K562 (cell line): ENCODE data around the gene REEP3. TPM values are rescaled to one million over a fixed set of nuclear protein-coding genes. Genes with fewer than 3 reads are reported as not detected.

Experiments
- CREBBP ChIP-seq: IDR thresholded peaks from one replicate; pipeline ENCODE4 v1.6.1; 2012; ENCODE audit warnings: low read depth, mild to moderate bottlenecking, control low read depth, inconsistent platforms, low read length
- HDAC1 ChIP-seq, 2 experiments: fragments of 450-650 bp; IDR thresholded peaks; 2 replicates each; pipeline ENCODE4 v1.6.1; 2016 to 2017; ENCODE audit warnings: inconsistent platforms in 1 of 2, mild to moderate bottlenecking in 1 of 2, moderate library complexity in 1 of 2
- HDAC2 ChIP-seq: fragments of 450-650 bp; IDR thresholded peaks from 2 replicates; pipeline ENCODE4 v1.6.1; 2016; ENCODE audit warnings: mild to moderate bottlenecking
- NR1H2 ChIP-seq: sonication (generic); formaldehyde crosslinking; IDR thresholded peaks from 2 replicates; pipeline ENCODE4 v1.4.0; 2020; ENCODE audit warnings: mild to moderate bottlenecking, missing genetic modification reagents
- PHF21A ChIP-seq: fragments of 450-650 bp; IDR thresholded peaks from 2 replicates; pipeline ENCODE4 v1.6.1; 2017; ENCODE audit warnings: low read depth, borderline replicate concordance
- SOX6 ChIP-seq: fragments of 450-650 bp; IDR thresholded peaks from 2 replicates; pipeline ENCODE4 v1.6.1; 2014; ENCODE audit warnings: mild to moderate bottlenecking
- SP1 ChIP-seq: sonication (generic); formaldehyde crosslinking; IDR thresholded peaks from 2 replicates; pipeline ENCODE4 v1.8.1; 2022; ENCODE audit warnings: mild to moderate bottlenecking, missing genetic modification reagents
- STAT5A ChIP-seq: IDR thresholded peaks from 2 replicates; pipeline ENCODE4 v1.6.1; 2012; ENCODE audit warnings: low read length, inconsistent platforms, borderline replicate concordance
- XRCC5 ChIP-seq: fragments of 200-400 bp; formaldehyde crosslinking; IDR thresholded peaks from 2 replicates; pipeline ENCODE4 v1.6.1; 2017; ENCODE audit warnings: low read depth, mild to moderate bottlenecking, low read length
- ZBTB1 ChIP-seq: sonication (generic); formaldehyde crosslinking; IDR thresholded peaks from 2 replicates; pipeline ENCODE4 v1.8.1; 2023; ENCODE audit warnings: missing genetic modification reagents, low read depth, mild to moderate bottlenecking, borderline replicate concordance
- polyA plus RNA-seq, 8 experiments: library from polyadenylated mRNA; depleted of rRNA in 4 of 8; stranded (reverse) in 5 of 8; unstranded in 3 of 8; fragments of >200 nt; fragmentation: Nextera tagmentation in 2 of 8; fragmentation: Illumina TruSeq in 1 of 8; extraction: Ambion mirVana in 2 of 8; extraction: Trizol in 1 of 8; gene quantifications; 2 replicates each; pipeline versions ENCODE4 v1.2.1 to v1.2.3, GENCODE V29; 2011 to 2014; ENCODE audit warnings: inconsistent platforms in 1 of 8, missing spikeins in 1 of 8
- total RNA-seq, 7 experiments: library from RNA; depleted of rRNA in 6 of 7; stranded (reverse); fragments of >200 nt in 6 of 7; fragmentation: Illumina TruSeq in 2 of 7; extraction: Trizol in 2 of 7; gene quantifications; 2 replicates each; pipeline versions ENCODE4 v1.2.1 to v1.2.3, GENCODE V29; 2011 to 2021; ENCODE audit warnings: low replicate concordance in 1 of 7
- TF ChIP-seq, protein P1 (sequence below), 2 experiments: IDR thresholded peaks; 2 replicates each; pipeline ENCODE4 v1.6.1; 2012; ENCODE audit warnings: improper control_type of control experiment in 2 of 2, low read depth in 2 of 2, low read length in 2 of 2, borderline replicate concordance in 1 of 2
- TF ChIP-seq, protein P2 (sequence below): IDR thresholded peaks from 2 replicates; pipeline ENCODE4 v1.6.1; 2014; ENCODE audit warnings: antibody characterized with exemption
- TF ChIP-seq, protein P3 (sequence below), 2 experiments: fragments of 450-650 bp; conservative IDR thresholded peaks; 2 replicates each; pipeline ENCODE4 v1.6.1; 2017; ENCODE audit warnings: mild to moderate bottlenecking in 2 of 2, moderate library complexity in 2 of 2
- TF ChIP-seq, protein P4 (sequence below): sonication (generic); formaldehyde crosslinking; IDR thresholded peaks from 2 replicates; pipeline ENCODE4 v1.8.1; 2023; ENCODE audit warnings: mild to moderate bottlenecking, missing genetic modification reagents
- TF ChIP-seq, protein P5 (sequence below): fragments of 250-450 bp; sonication (Bioruptor Pico); IDR thresholded peaks from 2 replicates; pipeline ENCODE4 v1.4.0; 2020

REEP3 gene
- total and polyA plus RNA-seq, 9 of the 15 experiments (the other 6 are each of a cell fraction or from before 2014, with no cell fraction given) = 3.4 to 13.4 (median 9.2) TPM

DNA sequence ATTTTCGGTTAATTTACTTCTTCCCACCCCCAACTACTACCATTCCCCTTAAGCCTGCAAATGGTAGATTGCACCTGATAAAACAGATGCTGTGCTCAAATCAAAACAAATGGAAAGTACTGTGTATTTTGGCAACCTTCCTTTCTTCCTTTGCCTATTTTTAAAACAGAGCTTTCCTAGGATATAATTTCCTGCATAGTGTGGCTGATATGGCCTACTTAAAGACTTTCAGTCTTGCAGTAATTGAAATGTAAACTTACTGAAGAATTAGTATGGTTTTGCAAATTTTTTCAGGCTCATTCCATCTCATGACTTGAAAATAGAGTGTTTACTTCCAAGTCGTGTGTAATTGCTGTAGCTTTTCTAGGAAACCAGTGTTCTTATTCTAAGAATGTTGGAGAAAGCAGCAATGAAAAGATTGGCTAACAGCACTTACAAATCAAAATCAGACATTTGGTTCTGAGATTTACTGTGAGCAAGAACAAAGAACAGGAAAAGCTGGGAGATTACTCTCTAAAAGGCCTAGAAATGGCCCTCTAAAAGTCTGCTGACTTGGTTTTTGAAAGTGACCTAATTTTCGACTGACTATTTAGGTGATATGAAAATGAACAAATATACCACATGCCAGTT lies 52.0 kb downstream of the REEP3 start (continued):
- TF ChIP-seq, protein P1, sequence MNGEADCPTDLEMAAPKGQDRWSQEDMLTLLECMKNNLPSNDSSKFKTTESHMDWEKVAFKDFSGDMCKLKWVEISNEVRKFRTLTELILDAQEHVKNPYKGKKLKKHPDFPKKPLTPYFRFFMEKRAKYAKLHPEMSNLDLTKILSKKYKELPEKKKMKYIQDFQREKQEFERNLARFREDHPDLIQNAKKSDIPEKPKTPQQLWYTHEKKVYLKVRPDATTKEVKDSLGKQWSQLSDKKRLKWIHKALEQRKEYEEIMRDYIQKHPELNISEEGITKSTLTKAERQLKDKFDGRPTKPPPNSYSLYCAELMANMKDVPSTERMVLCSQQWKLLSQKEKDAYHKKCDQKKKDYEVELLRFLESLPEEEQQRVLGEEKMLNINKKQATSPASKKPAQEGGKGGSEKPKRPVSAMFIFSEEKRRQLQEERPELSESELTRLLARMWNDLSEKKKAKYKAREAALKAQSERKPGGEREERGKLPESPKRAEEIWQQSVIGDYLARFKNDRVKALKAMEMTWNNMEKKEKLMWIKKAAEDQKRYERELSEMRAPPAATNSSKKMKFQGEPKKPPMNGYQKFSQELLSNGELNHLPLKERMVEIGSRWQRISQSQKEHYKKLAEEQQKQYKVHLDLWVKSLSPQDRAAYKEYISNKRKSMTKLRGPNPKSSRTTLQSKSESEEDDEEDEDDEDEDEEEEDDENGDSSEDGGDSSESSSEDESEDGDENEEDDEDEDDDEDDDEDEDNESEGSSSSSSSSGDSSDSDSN (IDR thresholded peaks at IDR 0.05; ENCODE audit: borderline replicate concordance in 1 of 2, low read depth in 2 of 2, low read length in 2 of 2) = no peak
- TF ChIP-seq, protein P2, sequence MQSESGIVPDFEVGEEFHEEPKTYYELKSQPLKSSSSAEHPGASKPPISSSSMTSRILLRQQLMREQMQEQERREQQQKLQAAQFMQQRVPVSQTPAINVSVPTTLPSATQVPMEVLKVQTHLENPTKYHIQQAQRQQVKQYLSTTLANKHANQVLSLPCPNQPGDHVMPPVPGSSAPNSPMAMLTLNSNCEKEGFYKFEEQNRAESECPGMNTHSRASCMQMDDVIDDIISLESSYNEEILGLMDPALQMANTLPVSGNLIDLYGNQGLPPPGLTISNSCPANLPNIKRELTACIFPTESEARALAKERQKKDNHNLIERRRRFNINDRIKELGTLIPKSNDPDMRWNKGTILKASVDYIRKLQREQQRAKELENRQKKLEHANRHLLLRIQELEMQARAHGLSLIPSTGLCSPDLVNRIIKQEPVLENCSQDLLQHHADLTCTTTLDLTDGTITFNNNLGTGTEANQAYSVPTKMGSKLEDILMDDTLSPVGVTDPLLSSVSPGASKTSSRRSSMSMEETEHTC = no peak
- TF ChIP-seq HDAC2 = peak; percentile 92
- TF ChIP-seq, protein P3, sequence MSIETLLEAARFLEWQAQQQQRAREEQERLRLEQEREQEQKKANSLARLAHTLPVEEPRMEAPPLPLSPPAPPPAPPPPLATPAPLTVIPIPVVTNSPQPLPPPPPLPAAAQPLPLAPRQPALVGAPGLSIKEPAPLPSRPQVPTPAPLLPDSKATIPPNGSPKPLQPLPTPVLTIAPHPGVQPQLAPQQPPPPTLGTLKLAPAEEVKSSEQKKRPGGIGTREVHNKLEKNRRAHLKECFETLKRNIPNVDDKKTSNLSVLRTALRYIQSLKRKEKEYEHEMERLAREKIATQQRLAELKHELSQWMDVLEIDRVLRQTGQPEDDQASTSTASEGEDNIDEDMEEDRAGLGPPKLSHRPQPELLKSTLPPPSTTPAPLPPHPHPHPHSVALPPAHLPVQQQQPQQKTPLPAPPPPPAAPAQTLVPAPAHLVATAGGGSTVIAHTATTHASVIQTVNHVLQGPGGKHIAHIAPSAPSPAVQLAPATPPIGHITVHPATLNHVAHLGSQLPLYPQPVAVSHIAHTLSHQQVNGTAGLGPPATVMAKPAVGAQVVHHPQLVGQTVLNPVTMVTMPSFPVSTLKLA (conservative IDR thresholded peaks at IDR 0.05) = 0 out of 4 replicates have a peak, but pooled peaks of 1 of the 2 experiments have one; percentile 28
- TF ChIP-seq HDAC1 (IDR thresholded peaks at IDR 0.05) = peak in 1 of 2 experiments; percentile 89; a peak in 2 of 4 replicates
- TF ChIP-seq, protein P4, sequence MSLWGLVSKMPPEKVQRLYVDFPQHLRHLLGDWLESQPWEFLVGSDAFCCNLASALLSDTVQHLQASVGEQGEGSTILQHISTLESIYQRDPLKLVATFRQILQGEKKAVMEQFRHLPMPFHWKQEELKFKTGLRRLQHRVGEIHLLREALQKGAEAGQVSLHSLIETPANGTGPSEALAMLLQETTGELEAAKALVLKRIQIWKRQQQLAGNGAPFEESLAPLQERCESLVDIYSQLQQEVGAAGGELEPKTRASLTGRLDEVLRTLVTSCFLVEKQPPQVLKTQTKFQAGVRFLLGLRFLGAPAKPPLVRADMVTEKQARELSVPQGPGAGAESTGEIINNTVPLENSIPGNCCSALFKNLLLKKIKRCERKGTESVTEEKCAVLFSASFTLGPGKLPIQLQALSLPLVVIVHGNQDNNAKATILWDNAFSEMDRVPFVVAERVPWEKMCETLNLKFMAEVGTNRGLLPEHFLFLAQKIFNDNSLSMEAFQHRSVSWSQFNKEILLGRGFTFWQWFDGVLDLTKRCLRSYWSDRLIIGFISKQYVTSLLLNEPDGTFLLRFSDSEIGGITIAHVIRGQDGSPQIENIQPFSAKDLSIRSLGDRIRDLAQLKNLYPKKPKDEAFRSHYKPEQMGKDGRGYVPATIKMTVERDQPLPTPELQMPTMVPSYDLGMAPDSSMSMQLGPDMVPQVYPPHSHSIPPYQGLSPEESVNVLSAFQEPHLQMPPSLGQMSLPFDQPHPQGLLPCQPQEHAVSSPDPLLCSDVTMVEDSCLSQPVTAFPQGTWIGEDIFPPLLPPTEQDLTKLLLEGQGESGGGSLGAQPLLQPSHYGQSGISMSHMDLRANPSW (CRISPR knock-in tag) = no peak
- no peak for TF ChIP-seq CREBBP
- 0 out of 2 replicates have a peak, but pooled peaks have one; percentile 18 for TF ChIP-seq SOX6
- TF ChIP-seq STAT5A = no peak; the same call in 1 of the 2 replicates
- TF ChIP-seq, protein P5, sequence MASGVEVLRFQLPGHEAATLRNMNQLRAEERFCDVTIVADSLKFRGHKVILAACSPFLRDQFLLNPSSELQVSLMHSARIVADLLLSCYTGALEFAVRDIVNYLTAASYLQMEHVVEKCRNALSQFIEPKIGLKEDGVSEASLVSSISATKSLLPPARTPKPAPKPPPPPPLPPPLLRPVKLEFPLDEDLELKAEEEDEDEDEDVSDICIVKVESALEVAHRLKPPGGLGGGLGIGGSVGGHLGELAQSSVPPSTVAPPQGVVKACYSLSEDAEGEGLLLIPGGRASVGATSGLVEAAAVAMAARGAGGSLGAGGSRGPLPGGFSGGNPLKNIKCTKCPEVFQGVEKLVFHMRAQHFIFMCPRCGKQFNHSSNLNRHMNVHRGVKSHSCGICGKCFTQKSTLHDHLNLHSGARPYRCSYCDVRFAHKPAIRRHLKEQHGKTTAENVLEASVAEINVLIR = no peak
- TF ChIP-seq NR1H2 (CRISPR knock-in tag) = no peak
- no peak for TF ChIP-seq SP1 (CRISPR knock-in tag)
- no peak for TF ChIP-seq XRCC5
- TF ChIP-seq ZBTB1 (CRISPR knock-in tag) = no peak
- 0 out of 2 replicates have a peak, but pooled peaks have one; percentile 12 for TF ChIP-seq PHF21A
